Stimulated activated effector memory CD8-positive, alpha-beta T cell treated with anti-CD3 and anti-CD28 coated beads, Interleukin-12 subunit alpha, Interleukin-12 subunit beta, amount 100 ng/mL, for 72 hours (primary cell): ENCODE measurements around the gene PEX5L.

ENCODE experiments used
- ATAC-seq: fragments of 150-1000 bp; cut with Tn5 transposase; 2 replicates; pipeline ENCODE4 v1.10.0; 2021
- DNase-seq, 2 donors: peaks; one replicate each; pipeline ENCODE4 v3.0.0; 2021 to 2022; ENCODE audit warnings: low spot score in 2 of 2
- H3K27ac Mint-ChIP-seq: one replicate; pipeline ENCODE4 v1.8.0; 2022; ENCODE audit warnings: mild to moderate bottlenecking, mixed read lengths
- H3K36me3 Mint-ChIP-seq: one replicate; pipeline ENCODE4 v1.8.0; 2022; ENCODE audit warnings: mild to moderate bottlenecking, mixed read lengths
- H3K4me1 Mint-ChIP-seq: one replicate; pipeline ENCODE4 v1.8.0; 2022; ENCODE audit warnings: mixed read lengths
- H3K4me3 Mint-ChIP-seq: one replicate; pipeline ENCODE4 v1.8.0; 2022; ENCODE audit warnings: mild to moderate bottlenecking, mixed read lengths
- H3K9me3 Mint-ChIP-seq: one replicate; pipeline ENCODE4 v1.8.0; 2022; ENCODE audit warnings: mixed read lengths

The PEX5L gene

DNA sequence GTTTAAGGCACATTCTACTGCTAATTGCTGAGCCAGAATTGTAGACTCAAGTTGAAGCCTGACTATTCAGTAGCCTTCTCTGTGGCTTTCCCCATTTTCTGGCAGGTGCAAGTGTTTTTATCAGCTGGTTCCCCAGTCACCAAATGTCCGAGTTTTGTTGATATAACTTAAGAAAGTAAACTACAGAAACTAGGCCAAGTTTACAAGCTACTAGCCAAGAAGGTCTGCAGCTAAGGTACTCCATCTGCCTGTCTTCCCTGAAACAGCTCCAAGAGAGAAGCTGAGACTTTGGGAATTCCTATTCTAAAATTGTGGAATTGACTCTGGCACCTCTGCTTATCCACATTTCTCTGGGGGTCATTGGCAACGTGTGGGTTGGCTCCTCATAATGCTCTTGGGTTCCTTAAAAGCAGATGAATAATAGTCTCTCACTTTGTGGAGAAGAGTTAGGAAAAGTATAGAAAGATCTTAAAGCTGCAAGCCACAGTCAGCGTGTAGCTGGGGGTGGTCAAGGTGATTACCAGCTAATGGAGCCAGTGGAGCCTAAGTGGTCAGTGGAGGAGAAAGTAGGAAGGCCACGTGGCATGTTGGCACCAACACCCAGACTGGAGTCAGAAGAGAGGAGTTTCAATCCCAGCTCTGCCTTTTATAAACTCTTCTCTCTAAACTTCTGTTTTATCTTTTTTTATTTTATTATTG is 128.8 kb downstream of the PEX5L start:
- Mint-ChIP-seq H3K36me3 (no peaks in the 10 kb centered on the region), H3K9me3 (no peaks in the 10 kb centered on the region), H3K4me1 (no peaks in the 10 kb centered on the region), H3K4me3 (no peak overlapping the region), H3K27ac (no peak overlapping the region)
- DNase-seq, result no peak
- ATAC-seq, result no peak

DNA sequence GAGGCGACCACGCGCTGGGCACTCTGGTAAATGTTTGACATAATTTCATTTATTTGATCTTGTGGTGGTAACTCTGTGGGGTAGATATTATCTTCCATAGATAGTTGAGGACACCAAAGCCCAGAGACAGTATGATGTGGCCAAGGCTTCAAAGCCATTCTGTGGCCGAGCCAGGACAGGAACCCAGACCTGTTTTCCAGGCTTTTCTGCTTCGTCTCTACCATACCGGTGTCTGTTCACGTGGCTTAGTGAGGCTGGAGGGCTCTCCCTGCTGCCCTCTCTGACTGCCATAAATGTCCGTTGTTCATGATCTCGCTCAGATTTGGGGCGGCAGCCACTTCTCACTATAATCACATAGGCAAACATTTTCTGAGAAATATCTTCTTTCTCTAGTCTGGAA is 134.7 kb downstream of the PEX5L start:
- no peak overlapping the region for H3K4me3 Mint-ChIP-seq
- ATAC-seq (no peak), DNase-seq (no peak)
- no peaks in the 10 kb centered on the region for H3K9me3 Mint-ChIP-seq
- H3K36me3 Mint-ChIP-seq, result no peaks in the 10 kb centered on the region
- no peak overlapping the region for H3K27ac Mint-ChIP-seq
- no peaks in the 10 kb centered on the region for H3K4me1 Mint-ChIP-seq

DNA sequence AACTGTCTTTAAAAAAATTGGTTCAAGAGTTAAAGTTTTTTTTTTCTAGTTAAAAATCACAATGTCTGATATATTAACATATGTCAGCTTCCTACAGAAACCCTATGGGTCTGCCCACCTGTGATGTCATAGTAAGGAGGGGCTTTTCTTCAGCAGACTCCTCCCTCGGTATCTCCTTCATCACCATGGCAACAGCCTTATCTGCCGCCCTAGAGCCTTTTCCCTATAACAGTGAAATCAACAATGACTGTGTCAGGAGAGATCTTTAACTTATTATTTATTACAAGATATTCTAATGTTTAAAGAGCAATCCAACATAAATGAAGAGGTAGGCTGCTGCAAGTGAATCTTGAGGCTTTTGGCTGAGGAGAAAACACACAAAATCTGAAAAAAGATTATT is 138.7 kb downstream of the PEX5L start:
- Mint-ChIP-seq H3K9me3 (no peaks in the 10 kb centered on the region), H3K4me1 (no peaks in the 10 kb centered on the region), H3K36me3 (no peaks in the 10 kb centered on the region), H3K4me3 (no peak overlapping the region), H3K27ac (no peak overlapping the region)
- ATAC-seq, result peak; percentile 62
- no peak for DNase-seq

DNA sequence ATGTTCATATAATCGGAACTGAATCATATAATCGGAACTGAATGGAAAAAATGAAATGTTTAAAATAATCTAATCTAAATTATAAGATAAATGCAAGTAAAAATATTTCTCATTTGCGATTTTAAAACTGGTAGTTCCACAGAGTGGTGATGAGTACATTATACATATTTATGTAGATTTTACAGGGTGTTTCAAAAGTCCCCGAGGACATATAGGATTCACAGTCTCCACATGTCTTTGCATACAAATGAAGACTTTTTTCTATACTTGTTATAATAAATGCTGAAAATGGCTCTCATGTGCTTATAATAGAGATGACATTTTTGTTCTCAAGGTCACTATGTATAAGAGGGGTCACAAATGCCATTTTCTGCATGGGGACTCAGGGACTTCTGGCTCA is 139.5 kb downstream of the PEX5L start:
- no peaks in the 10 kb centered on the region for H3K9me3 Mint-ChIP-seq

DNA sequence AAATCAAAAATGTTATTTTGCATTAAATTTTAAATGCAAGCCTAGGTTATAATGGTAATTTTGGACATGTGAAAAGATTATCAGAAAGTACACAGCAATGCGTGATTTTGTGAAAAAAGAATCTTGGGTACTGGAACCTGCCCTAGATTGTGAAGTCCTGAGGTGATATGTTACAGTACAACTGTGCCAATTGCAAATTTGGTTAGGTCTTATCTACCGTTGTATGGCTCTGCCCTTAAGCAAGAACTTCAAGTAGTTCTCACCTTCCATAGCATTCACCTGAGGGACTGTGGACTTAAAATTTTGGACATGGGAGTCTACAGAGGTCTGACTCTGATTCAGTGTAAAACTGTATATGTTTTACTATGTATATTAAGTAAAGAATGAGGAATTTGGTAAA is 140.2 kb downstream of the PEX5L start:
- Mint-ChIP-seq H3K9me3 (no peaks in the 10 kb centered on the region), H3K4me1 (no peaks in the 10 kb centered on the region), H3K27ac (no peak overlapping the region), H3K36me3 (no peaks in the 10 kb centered on the region), H3K4me3 (no peak overlapping the region)
- DNase-seq (no peak), ATAC-seq (no peak)

More for the DNA sequence above, 139.5 kb downstream of the PEX5L start:
- ATAC-seq, result no peak
- H3K27ac Mint-ChIP-seq, result no peak overlapping the region
- H3K36me3 Mint-ChIP-seq, result no peaks in the 10 kb centered on the region
- no peak overlapping the region for H3K4me3 Mint-ChIP-seq
- no peaks in the 10 kb centered on the region for H3K4me1 Mint-ChIP-seq
- DNase-seq, result no peak

DNA sequence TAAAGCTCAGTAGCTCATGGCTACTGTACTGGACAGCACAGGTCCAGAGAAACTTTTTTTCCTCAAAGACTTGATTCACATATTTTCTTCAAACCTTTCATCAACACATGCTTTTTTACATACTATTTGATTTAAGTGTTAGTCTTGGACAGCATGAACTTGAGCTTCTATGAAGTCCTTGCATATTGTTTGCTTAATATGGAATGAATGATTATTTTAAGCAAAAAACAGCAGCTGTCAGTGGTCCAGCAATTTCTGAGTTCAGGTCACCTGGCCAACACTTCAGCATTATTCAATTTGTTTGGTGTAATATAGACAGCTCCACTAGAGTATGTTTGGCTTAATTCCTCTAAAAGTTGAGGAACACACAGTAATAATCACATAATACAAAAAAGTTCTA is 141.4 kb downstream of the PEX5L start:
- Mint-ChIP-seq H3K36me3 (no peaks in the 10 kb centered on the region), H3K4me3 (no peak overlapping the region), H3K4me1 (no peaks in the 10 kb centered on the region), H3K27ac (no peak overlapping the region), H3K9me3 (no peaks in the 10 kb centered on the region)
- ATAC-seq (no peak), DNase-seq (no peak)

DNA sequence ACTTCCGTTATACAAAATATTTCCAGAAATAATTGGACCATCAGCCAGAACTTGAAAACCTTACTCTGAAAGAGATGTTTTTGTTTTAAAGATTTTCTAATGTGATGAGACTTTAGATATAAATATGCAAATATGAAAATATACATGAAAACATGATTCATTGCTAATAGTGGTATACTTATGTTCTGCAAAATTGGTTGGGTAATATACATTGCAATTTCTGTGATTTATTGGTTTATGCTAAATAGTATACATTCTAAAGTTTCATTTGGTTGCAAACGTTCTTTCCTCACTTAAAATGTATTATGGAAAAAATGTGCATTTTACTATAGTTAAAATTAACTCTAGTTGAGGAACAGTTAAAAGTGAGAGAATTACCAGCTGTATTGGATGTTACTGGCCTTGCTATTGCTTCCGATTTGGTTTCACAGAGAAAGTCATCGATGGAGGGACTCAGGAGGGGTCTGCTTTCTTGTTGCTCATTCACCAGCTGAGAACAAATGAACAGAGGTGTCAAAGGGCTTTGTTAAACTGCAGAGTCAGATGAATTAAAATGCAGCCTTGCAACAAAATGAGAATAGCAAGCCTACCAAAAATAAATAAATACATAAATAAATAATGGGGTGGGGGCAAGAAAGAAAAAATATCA is 149.3 kb downstream of the PEX5L start:
- Mint-ChIP-seq H3K4me3 (no peak overlapping the region), H3K9me3 (no peaks in the 10 kb centered on the region), H3K36me3 (no peaks in the 10 kb centered on the region), H3K4me1 (no peaks in the 10 kb centered on the region), H3K27ac (no peak overlapping the region)
- DNase-seq (no peak), ATAC-seq (no peak)

DNA sequence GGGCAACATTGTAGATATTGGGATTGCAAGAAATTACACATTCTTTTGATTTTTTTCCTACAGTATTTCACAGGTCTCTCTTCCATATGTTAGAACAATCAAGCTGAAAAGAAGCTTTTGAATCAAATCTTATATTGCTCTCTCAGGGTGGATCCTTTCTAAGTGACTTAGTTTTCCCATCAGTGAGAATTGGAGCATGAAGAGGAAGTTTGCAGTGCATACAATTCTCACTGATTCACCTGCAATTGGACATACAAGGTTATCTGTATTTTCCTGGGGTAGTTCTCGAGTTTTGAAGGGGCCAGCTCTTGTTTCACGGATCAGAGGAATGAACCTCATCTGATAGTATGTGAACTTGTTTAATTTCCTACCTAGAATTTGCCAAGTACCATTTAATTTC is 150.8 kb downstream of the PEX5L start:
- DNase-seq (no peak), ATAC-seq (no peak)
- Mint-ChIP-seq H3K4me1 (no peaks in the 10 kb centered on the region), H3K4me3 (no peak overlapping the region), H3K27ac (no peak overlapping the region), H3K9me3 (no peaks in the 10 kb centered on the region), H3K36me3 (no peaks in the 10 kb centered on the region)

DNA sequence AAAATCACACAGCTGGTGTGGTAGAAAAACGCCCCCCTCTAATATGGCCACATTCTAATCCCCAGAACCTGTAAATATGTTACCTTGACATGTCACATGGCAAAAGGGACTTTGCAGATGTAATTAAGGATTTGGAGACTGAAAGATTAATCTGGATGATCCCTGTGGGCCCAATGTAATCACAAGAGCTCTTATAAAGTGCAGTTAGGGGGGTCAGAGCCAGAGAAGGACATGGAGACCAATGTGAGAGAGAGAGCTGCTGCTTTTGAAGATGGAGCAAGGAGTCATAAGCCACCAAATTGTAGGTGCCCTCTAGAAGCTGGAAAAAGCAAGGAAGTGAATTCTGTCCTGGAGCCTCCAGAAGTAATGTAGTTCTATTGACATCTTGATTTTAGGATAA is 152.6 kb downstream of the PEX5L start:
- Mint-ChIP-seq H3K36me3 (no peaks in the 10 kb centered on the region), H3K27ac (no peak overlapping the region), H3K4me3 (no peak overlapping the region), H3K9me3 (no peaks in the 10 kb centered on the region), H3K4me1 (no peaks in the 10 kb centered on the region)
- ATAC-seq (no peak), DNase-seq (no peak)

DNA sequence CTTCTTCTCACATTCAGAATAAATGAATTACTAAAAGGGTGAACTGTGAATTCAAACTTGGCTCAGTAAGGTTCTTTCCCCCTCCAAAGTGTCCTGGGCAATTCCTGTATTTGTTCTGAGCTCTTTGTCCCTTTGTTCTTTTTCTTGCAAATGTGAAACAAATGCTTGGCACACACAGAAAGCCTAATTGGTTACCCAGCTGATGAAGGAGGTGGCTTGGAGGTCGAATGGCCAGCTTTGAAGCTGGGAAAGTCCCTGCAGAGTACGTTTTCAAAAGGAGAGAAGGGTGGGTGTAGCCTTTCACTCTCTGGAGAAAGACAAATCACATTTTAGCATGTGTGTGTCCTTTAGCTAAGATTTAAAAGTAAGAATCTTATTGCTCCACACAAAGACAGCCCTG is 154.4 kb downstream of the PEX5L start:
- no peaks in the 10 kb centered on the region for H3K36me3 Mint-ChIP-seq
- H3K4me3 Mint-ChIP-seq, result no peak overlapping the region

DNA sequence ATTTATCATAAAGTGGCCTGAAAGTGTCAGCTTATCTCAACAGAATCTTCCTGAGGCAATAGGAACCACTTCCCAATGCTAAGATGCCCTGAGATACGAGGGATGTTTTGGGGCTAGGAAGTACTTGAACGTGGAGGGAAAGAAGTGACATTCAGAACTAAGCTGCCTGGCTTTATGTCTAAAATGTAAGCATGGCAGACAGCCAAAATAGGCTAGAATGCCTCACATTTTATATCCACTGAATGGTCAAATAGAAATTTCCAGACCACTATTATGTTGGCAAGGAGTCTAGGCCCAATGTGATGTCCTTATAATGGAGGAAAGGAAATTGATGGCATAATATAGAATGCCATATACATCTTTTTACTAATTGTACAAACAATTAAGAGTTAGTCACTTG is 154.9 kb downstream of the PEX5L start:
- H3K9me3 Mint-ChIP-seq, result no peaks in the 10 kb centered on the region
- DNase-seq, result no peak
- H3K4me1 Mint-ChIP-seq, result no peaks in the 10 kb centered on the region
- H3K4me3 Mint-ChIP-seq, result no peak overlapping the region
- ATAC-seq, result no peak
- H3K36me3 Mint-ChIP-seq, result no peaks in the 10 kb centered on the region
- H3K27ac Mint-ChIP-seq, result no peak overlapping the region

More for the DNA sequence above, 154.4 kb downstream of the PEX5L start:
- peak; percentile 48 for ATAC-seq
- no peaks in the 10 kb centered on the region for H3K4me1 Mint-ChIP-seq
- no peak overlapping the region for H3K27ac Mint-ChIP-seq
- H3K9me3 Mint-ChIP-seq, result no peaks in the 10 kb centered on the region
- DNase-seq, result no peak

DNA sequence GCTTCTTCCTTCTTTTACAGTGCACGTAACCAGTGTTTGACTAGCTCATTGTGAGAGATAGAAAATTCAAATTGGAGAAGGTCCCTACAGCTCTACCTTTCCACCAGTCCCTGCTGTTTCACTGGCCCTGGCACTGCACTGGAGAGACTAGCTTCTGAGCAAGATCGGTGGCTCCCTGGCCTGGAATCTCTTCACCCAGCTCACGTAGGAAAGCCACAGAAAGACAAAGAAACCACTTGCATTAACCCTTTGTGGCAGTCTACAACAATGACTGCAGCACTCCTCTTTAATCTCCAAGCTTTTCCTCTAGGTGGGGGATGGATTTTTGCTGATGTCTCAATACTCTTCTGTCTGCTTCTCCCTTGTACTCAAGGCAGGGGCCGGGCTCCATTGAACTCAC is 155.9 kb downstream of the PEX5L start:
- Mint-ChIP-seq H3K27ac (no peak overlapping the region), H3K36me3 (no peaks in the 10 kb centered on the region), H3K4me1 (no peaks in the 10 kb centered on the region), H3K9me3 (no peaks in the 10 kb centered on the region), H3K4me3 (no peak overlapping the region)
- DNase-seq (no peak), ATAC-seq (no peak)

DNA sequence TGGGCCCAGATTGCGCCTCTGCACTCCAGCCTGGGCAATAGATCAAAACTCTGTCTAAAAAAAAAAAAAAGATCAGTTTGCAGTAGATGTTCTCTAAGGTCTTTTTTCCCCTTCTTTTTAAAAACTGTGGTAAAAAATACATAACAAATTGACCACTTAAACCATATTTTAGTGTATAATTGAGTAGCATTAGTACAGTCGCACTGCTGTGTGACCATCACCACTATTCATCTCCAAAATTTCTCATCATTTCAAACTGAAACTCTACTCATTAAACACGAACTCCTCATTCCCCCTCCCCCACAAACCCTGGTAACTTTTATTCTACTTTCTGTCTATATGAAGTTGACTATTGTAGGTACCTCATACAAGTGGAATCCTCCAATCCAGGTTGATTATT is 160.3 kb downstream of the PEX5L start:
- Mint-ChIP-seq H3K9me3 (no peaks in the 10 kb centered on the region), H3K4me3 (no peak overlapping the region)

DNA sequence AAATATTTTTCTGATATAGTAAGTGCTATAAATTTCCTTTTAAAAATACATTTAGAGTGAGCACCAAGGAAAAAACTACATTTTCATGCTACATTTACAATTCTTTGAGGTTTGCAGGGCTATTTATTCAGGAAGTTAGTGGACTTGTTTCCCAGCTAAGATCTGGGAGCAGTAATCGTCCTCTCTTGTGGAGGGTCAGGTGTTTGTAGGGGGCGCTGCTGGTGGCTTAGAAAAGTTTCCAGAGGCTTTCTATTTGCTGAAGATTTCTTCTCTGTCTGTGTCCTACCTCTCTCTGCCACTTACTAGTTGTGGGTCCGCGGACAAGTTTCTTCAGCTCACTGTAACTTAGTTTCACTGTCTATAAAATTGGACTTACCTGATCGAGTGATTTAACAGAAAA is 163.9 kb downstream of the PEX5L start:
- DNase-seq (no peak), ATAC-seq (no peak)
- Mint-ChIP-seq H3K4me1 (no peaks in the 10 kb centered on the region), H3K36me3 (no peaks in the 10 kb centered on the region), H3K27ac (no peak overlapping the region), H3K4me3 (no peak overlapping the region), H3K9me3 (no peaks in the 10 kb centered on the region)

More for the DNA sequence above, 160.3 kb downstream of the PEX5L start:
- H3K36me3 Mint-ChIP-seq, result no peaks in the 10 kb centered on the region
- ATAC-seq, result peak; percentile 51
- H3K27ac Mint-ChIP-seq, result no peak overlapping the region
- H3K4me1 Mint-ChIP-seq, result no peaks in the 10 kb centered on the region
- no peak for DNase-seq

DNA sequence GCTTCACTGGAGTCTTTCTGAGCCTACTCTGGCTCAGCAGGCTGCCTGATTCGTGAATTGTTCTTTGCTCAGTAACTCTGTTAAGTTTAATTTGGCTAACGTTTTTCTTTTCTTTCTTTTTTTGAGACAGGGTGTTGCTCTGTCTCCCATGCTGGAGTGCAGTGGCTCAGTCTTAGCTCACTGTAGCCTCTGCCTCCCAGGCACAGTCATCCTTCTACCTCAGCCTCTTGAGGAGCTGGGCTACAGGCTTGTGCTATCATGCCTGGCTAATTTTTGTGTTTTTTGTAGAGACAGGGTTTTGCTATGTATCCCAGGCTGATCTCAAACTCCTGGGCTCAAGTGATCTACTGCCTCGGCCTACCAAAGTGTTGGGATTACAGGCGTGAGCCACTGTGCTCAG is 165.0 kb downstream of the PEX5L start:
- Mint-ChIP-seq H3K9me3 (no peaks in the 10 kb centered on the region), H3K36me3 (no peaks in the 10 kb centered on the region), H3K4me1 (no peaks in the 10 kb centered on the region), H3K4me3 (no peak overlapping the region), H3K27ac (no peak overlapping the region)
- ATAC-seq (no peak), DNase-seq (no peak)

DNA sequence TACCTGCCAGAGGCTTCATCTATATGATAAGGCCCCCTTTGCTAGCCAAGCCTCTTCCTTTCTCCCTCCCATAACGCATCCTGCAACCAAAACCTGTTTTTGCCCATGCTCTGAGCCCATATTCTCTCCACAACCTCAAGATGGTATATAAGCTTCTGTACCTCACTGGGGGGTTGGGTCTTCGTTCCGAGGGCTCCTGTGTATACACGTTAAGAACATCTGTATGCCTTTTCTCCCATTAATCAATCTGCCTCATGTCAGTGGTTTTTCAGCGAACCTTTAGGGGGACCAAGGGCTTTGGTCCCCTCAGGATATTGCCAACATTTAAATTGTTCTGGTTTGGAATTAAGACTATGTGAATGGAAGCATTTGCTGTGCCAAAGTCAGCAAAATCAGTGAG is 168.0 kb downstream of the PEX5L start:
- no peak overlapping the region for H3K4me3 Mint-ChIP-seq
- no peak overlapping the region for H3K27ac Mint-ChIP-seq
- H3K4me1 Mint-ChIP-seq, result no peaks in the 10 kb centered on the region
- ATAC-seq, result no peak
- no peaks in the 10 kb centered on the region for H3K9me3 Mint-ChIP-seq
- no peak for DNase-seq
- H3K36me3 Mint-ChIP-seq, result no peaks in the 10 kb centered on the region
